ACHN (cell line): ENCODE data around the gene IKBIP.
"Not testable (repeated sequence)": the region's sequence is repeated elsewhere in the genome, so short reads cannot be mapped to it uniquely, and the experiment has no call there.

ENCODE experiments used
- DNase-seq: peaks from one replicate; pipeline ENCODE4 v3.0.0-alpha.2; 2015
- in situ Hi-C: cut with HindIII; loops from 2 replicates; pipeline ENCODE4 v1.10.0; 2017; ENCODE audit warnings: low sequenced_read_pairs, low pct_ligation_motif_present, low pct_unique_long_range_greater_than_20kb

Gene IKBIP

GRCh38 chr12:98642801-98643200, 1.8 kb downstream of the IKBIP start:
- in situ Hi-C loops, DNase-seq: not testable (repeated sequence)

- DNase-seq, result no peak
- in situ Hi-C loops, result no loop called here
These were observed 5.1 kb downstream of the IKBIP start for GRCh38 chr12:98639491-98639890.

GRCh38 chr12:98638009-98638408, 6.6 kb downstream of the IKBIP start:
- in situ Hi-C loops, result no loop called here
- DNase-seq, result no peak

GRCh38 chr12:98637068-98637467, 7.5 kb downstream of the IKBIP start:
- DNase-seq, result no peak
- in situ Hi-C loops, result no loop called here

- DNase-seq, result peak; percentile 97
- in situ Hi-C loops, result no loop called here
These were observed 8.8 kb downstream of the IKBIP start for GRCh38 chr12:98635657-98636323.

- in situ Hi-C loops, result no loop called here
- no peak for DNase-seq
These were observed 25.6 kb downstream of the IKBIP start for GRCh38 chr12:98618952-98619351.

- in situ Hi-C loops, result no loop called here
- DNase-seq, result no peak
These were observed 31.8 kb downstream of the IKBIP start for GRCh38 chr12:98612696-98613334.

GRCh38 chr12:98610596-98610995, 34.0 kb downstream of the IKBIP start:
- no peak for DNase-seq
- in situ Hi-C loops, result no loop called here

GRCh38 chr12:98606359-98606988, 38.1 kb downstream of the IKBIP start:
- in situ Hi-C loops, result no loop called here
- DNase-seq, result peak; percentile 35

- no peak for DNase-seq
- in situ Hi-C loops, result no loop called here
These were observed 42.7 kb downstream of the IKBIP start for GRCh38 chr12:98601924-98602323.

GRCh38 chr12:98597313-98597712, 47.3 kb downstream of the IKBIP start:
- DNase-seq, in situ Hi-C loops: not testable (repeated sequence)

GRCh38 chr12:98595243-98595988, 49.2 kb downstream of the IKBIP start:
- peak; percentile 91 for DNase-seq
- in situ Hi-C loops, result no loop called here

GRCh38 chr12:98594050-98594835, 50.3 kb downstream of the IKBIP start:
- DNase-seq, result peak; percentile 37
- in situ Hi-C loops, result no loop called here

GRCh38 chr12:98593351-98594049, 51.1 kb downstream of the IKBIP start, which contains the start of gene SLC25A3:
SLC25A3 (plus strand) TSS chr12:98593686; CDS start chr12:98593979, 293 bp downstream.
- in situ Hi-C loops, result no loop called here
- peak; percentile 100 for DNase-seq

- DNase-seq, result peak; percentile 35
- in situ Hi-C loops, result no loop called here
These were observed 51.7 kb downstream of the IKBIP start for GRCh38 chr12:98592825-98593322.

- DNase-seq, result no peak
- in situ Hi-C loops, result no loop called here
These were observed 53.4 kb downstream of the IKBIP start for GRCh38 chr12:98591209-98591608.

- in situ Hi-C loops, result no loop called here
- DNase-seq, result no peak
These were observed 57.5 kb downstream of the IKBIP start for GRCh38 chr12:98587084-98587483.

GRCh38 chr12:98582093-98582492, 62.5 kb downstream of the IKBIP start:
- in situ Hi-C loops, result no loop called here

More at GRCh38 chr12:98582093-98582492, 62.5 kb downstream of the IKBIP start:
- DNase-seq, result no peak
